Neural progenitor cell (in vitro differentiated cells): ENCODE measurements around the gene SEC14L1. TPM values are rescaled to one million over a fixed set of nuclear protein-coding genes. Genes with fewer than 3 reads are reported as not detected.

Source experiments
- DNase-seq: peaks from one replicate; pipeline ENCODE4 v3.0.0-alpha.2; 2016; ENCODE audit warnings: low spot score
- H2AFZ ChIP-seq: fragments of 200-600 bp; sonication (generic); replicated peaks from 2 replicates; pipeline ENCODE4 v1.6.1; 2016; ENCODE audit warnings: antibody characterized with exemption
- H3F3A ChIP-seq: fragments of 200-600 bp; sonication (generic); 2 replicates; pipeline ENCODE4 v1.6.1; 2016; ENCODE audit warnings: antibody characterized with exemption, low read depth
- H3K27ac ChIP-seq: fragments of 200-600 bp; sonication (generic); 2 replicates; pipeline ENCODE4 v1.5.1; 2016; ENCODE audit warnings: mild to moderate bottlenecking
- H3K27me3 ChIP-seq: fragments of 200-600 bp; sonication (generic); 2 replicates; pipeline ENCODE4 v1.6.1; 2016; ENCODE audit warnings: mild to moderate bottlenecking, moderate library complexity
- H3K36me3 ChIP-seq: fragments of 200-600 bp; sonication (generic); 2 replicates; pipeline ENCODE4 v1.5.1; 2016
- H3K4me1 ChIP-seq: fragments of 200-600 bp; sonication (generic); 2 replicates; pipeline ENCODE4 v1.6.1; 2016; ENCODE audit warnings: mixed run types
- H3K4me2 ChIP-seq: fragments of 200-600 bp; sonication (generic); 2 replicates; pipeline ENCODE4 v1.6.1; 2016
- H3K4me3 ChIP-seq: fragments of 200-600 bp; sonication (generic); 2 replicates; pipeline ENCODE4 v1.5.1; 2016
- H3K79me2 ChIP-seq: fragments of 200-600 bp; sonication (generic); 2 replicates; pipeline ENCODE4 v1.6.1; 2016; ENCODE audit warnings: low read depth
- H3K9ac ChIP-seq: fragments of 200-600 bp; sonication (generic); 2 replicates; pipeline ENCODE4 v1.6.1; 2016
- H3K9me3 ChIP-seq: fragments of 200-600 bp; sonication (generic); 2 replicates; pipeline ENCODE4 v1.5.1; 2016; ENCODE audit warnings: low read depth
- H4K20me1 ChIP-seq: fragments of 200-600 bp; sonication (generic); 2 replicates; pipeline ENCODE4 v1.6.1; 2016; ENCODE audit warnings: low read depth
- H3K27ac Mint-ChIP-seq: 3 replicates; pipeline ENCODE4 v1.8.0; 2021; ENCODE audit warnings: mixed read lengths
- H3K27me3 Mint-ChIP-seq: 2 replicates; pipeline ENCODE4 v1.8.0; 2022; ENCODE audit warnings: low read depth, mild to moderate bottlenecking, inconsistent platforms, moderate library complexity, mixed read lengths; ENCODE audit not compliant: insufficient read depth
- H3K36me3 Mint-ChIP-seq: 3 replicates; pipeline ENCODE4 v1.8.0; 2021; ENCODE audit warnings: mixed read lengths
- H3K4me1 Mint-ChIP-seq: 3 replicates; pipeline ENCODE4 v1.8.0; 2021; ENCODE audit warnings: mixed read lengths
- H3K4me3 Mint-ChIP-seq: 3 replicates; pipeline ENCODE4 v1.8.0; 2021; ENCODE audit warnings: mild to moderate bottlenecking, moderate library complexity, mixed read lengths
- H3K9me3 Mint-ChIP-seq: 3 replicates; pipeline ENCODE4 v1.8.0; 2020; ENCODE audit warnings: mixed read lengths
- CTCF ChIP-seq: fragments of 200-600 bp; sonication (generic); IDR thresholded peaks from 2 replicates; pipeline ENCODE4 v1.5.1; 2017; ENCODE audit warnings: antibody characterized with exemption, mild to moderate bottlenecking
- EZH2 ChIP-seq: fragments of 200-600 bp; sonication (generic); IDR thresholded peaks from 2 replicates; pipeline ENCODE4 v1.6.1; 2017; ENCODE audit warnings: antibody characterized with exemption, mild to moderate bottlenecking, moderate library complexity
- EZH2phosphoT487 ChIP-seq: fragments of 200-600 bp; sonication (generic); IDR thresholded peaks from 2 replicates; pipeline ENCODE4 v1.6.1; 2017; ENCODE audit warnings: antibody characterized with exemption
- total RNA-seq: library from RNA; depleted of rRNA; stranded (reverse); fragments of >200 nt; gene quantifications from 2 replicates; pipeline ENCODE4 v1.2.3, GENCODE V29; 2015; ENCODE audit warnings: low replicate concordance

The SEC14L1 gene
- total RNA-seq, 1 donor from 2014 or later: 75.0 TPM

DNA sequence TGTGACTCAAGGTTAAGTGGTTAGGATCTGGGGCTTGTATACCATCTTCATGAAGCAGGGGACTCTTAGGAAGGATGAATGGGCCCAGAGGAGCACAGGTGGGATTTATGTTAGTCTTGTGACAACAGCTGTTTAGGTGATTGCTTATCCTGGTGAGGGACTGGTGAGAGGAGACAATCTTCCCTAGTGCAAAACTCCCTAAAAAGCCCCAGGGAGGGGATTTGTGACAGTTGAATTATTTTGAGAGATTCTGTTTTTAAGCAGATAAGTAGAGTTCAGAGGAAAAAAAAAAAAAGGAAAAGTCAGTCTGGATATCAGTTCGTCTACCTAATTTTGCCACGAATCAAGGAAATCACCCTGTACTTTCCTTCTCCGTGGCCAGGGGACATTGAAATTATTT is 35.1 kb upstream of the SEC14L1 start:
- no peak overlapping the region for H3K27ac Mint-ChIP-seq
- peaks cover 19% of the 10 kb centered on the region for H3K4me1 Mint-ChIP-seq
- H3K79me2 ChIP-seq: no peaks in the 10 kb centered on the region
- H3K27ac ChIP-seq: no peak overlapping the region
- no peak overlapping the region for H2AFZ ChIP-seq
- H3K4me2 ChIP-seq: no peak overlapping the region
- no peaks in the 10 kb centered on the region for H3K36me3 ChIP-seq
- peaks cover 38% of the 10 kb centered on the region for H3F3A ChIP-seq
- peaks cover 4% of the 10 kb centered on the region for H3K27me3 Mint-ChIP-seq
- H3K4me3 ChIP-seq: no peak overlapping the region
- H3K9ac ChIP-seq: no peak overlapping the region
- H3K4me3 Mint-ChIP-seq: no peak overlapping the region
- peaks cover 27% of the 10 kb centered on the region for H3K4me1 ChIP-seq
- H3K9me3 ChIP-seq: no peaks in the 10 kb centered on the region
- H3K27me3 ChIP-seq: no peaks in the 10 kb centered on the region
- no peak for DNase-seq
- no peaks in the 10 kb centered on the region for H4K20me1 ChIP-seq
- TF ChIP-seq CTCF (no peak), EZH2phosphoT487 (no peak), EZH2 (no peak)
- peaks cover under 1% of the 10 kb centered on the region for H3K36me3 Mint-ChIP-seq
- H3K9me3 Mint-ChIP-seq: no peaks in the 10 kb centered on the region

- Histone ChIP-seq H3K9ac (no peak overlapping the region), H3K4me3 (no peak overlapping the region), H3K27ac (no peak overlapping the region), H2AFZ (no peak overlapping the region), H3K27me3 (no peaks in the 10 kb centered on the region), H3K36me3 (no peaks in the 10 kb centered on the region), H3K4me2 (no peak overlapping the region), H3K79me2 (no peaks in the 10 kb centered on the region), H3K4me1 (peaks cover 27% of the 10 kb centered on the region), H4K20me1 (no peaks in the 10 kb centered on the region), H3F3A (peaks cover 38% of the 10 kb centered on the region), H3K9me3 (no peaks in the 10 kb centered on the region)
- H3K9me3 Mint-ChIP-seq: no peaks in the 10 kb centered on the region
- H3K27me3 Mint-ChIP-seq: peaks cover 2% of the 10 kb centered on the region
- no peaks in the 10 kb centered on the region for H3K36me3 Mint-ChIP-seq
- H3K4me3 Mint-ChIP-seq: no peak overlapping the region
- H3K4me1 Mint-ChIP-seq: peaks cover 23% of the 10 kb centered on the region
- DNase-seq: peak; percentile 22
- H3K27ac Mint-ChIP-seq: no peak overlapping the region
- TF ChIP-seq EZH2phosphoT487 (no peak), EZH2 (no peak), CTCF (peak; percentile 2)
Measured at GRCh38 chr17:77106874-77107358, 33.9 kb upstream of the SEC14L1 start.

GRCh38 chr17:77107506-77108433 is 33.0 kb upstream of the SEC14L1 start:
- no peaks in the 10 kb centered on the region for H4K20me1 ChIP-seq
- Mint-ChIP-seq H3K4me1 (peaks cover 25% of the 10 kb centered on the region), H3K27ac (peak overlapping the region; percentile 74), H3K27me3 (peaks cover 2% of the 10 kb centered on the region), H3K36me3 (no peaks in the 10 kb centered on the region), H3K9me3 (no peaks in the 10 kb centered on the region), H3K4me3 (no peak overlapping the region)
- no peaks in the 10 kb centered on the region for H3K79me2 ChIP-seq
- no peak for DNase-seq
- peaks cover 38% of the 10 kb centered on the region for H3F3A ChIP-seq
- no peak overlapping the region for H2AFZ ChIP-seq
- no peak overlapping the region for H3K27ac ChIP-seq
- no peak overlapping the region for H3K4me3 ChIP-seq
- no peak overlapping the region for H3K4me2 ChIP-seq
- H3K27me3 ChIP-seq: no peaks in the 10 kb centered on the region
- H3K4me1 ChIP-seq: peaks cover 27% of the 10 kb centered on the region
- no peaks in the 10 kb centered on the region for H3K36me3 ChIP-seq
- no peak overlapping the region for H3K9ac ChIP-seq
- H3K9me3 ChIP-seq: no peaks in the 10 kb centered on the region
- TF ChIP-seq EZH2 (no peak), EZH2phosphoT487 (no peak), CTCF (no peak)
